ENCODE results near the gene SLC7A4.

SLC7A4 gene

GRCh38 chr22:20998411-20999336 lies 33.7 kb downstream of the SLC7A4 start:
- no peak for DNase-seq (ENCODE audit: low read depth in 2 of 2)

GRCh38 chr22:20997536-20998257 lies 34.7 kb downstream of the SLC7A4 start:
- no peak for DNase-seq (ENCODE audit: low read depth in 2 of 2)

- no peak for DNase-seq (ENCODE audit: low read depth in 2 of 2)
Observed at GRCh38 chr22:20996598-20997535, 35.5 kb downstream of the SLC7A4 start.

GRCh38 chr22:20996031-20996410 lies 36.3 kb downstream of the SLC7A4 start:
- no peak for DNase-seq (ENCODE audit: low read depth in 2 of 2)

GRCh38 chr22:20995329-20996030 lies 36.9 kb downstream of the SLC7A4 start:
- no peak for DNase-seq (ENCODE audit: low read depth in 2 of 2)

GRCh38 chr22:20994902-20995241 lies 37.5 kb downstream of the SLC7A4 start:
- DNase-seq (ENCODE audit: low read depth in 2 of 2) = no peak

- no peak for DNase-seq (ENCODE audit: low read depth in 2 of 2)
Observed at GRCh38 chr22:20994128-20994901, 38.0 kb downstream of the SLC7A4 start.

GRCh38 chr22:20993304-20994127 lies 38.8 kb downstream of the SLC7A4 start:
- no peak for DNase-seq (ENCODE audit: low read depth in 2 of 2)

- no peak for DNase-seq (ENCODE audit: low read depth in 2 of 2)
Observed at GRCh38 chr22:20992456-20993303, 39.7 kb downstream of the SLC7A4 start.

- no peak for DNase-seq (ENCODE audit: low read depth in 2 of 2)
Observed at GRCh38 chr22:20992056-20992442, 40.3 kb downstream of the SLC7A4 start.

- DNase-seq (ENCODE audit: low read depth in 2 of 2) = no peak
Observed at GRCh38 chr22:20991252-20992055, 40.9 kb downstream of the SLC7A4 start.

- no peak for DNase-seq (ENCODE audit: low read depth in 2 of 2)
Observed at GRCh38 chr22:20990184-20991180, 41.9 kb downstream of the SLC7A4 start.

GRCh38 chr22:20989323-20990138 lies 42.8 kb downstream of the SLC7A4 start:
- DNase-seq (ENCODE audit: low read depth in 2 of 2) = no peak

GRCh38 chr22:20988573-20989322 lies 43.6 kb downstream of the SLC7A4 start:
- DNase-seq (ENCODE audit: low read depth in 2 of 2) = no peak

- DNase-seq (ENCODE audit: low read depth in 2 of 2) = no peak
Observed at GRCh38 chr22:20987375-20987774, 45.0 kb downstream of the SLC7A4 start.
